ENCODE measurements around the gene STAB1.

STAB1 gene, protein sequence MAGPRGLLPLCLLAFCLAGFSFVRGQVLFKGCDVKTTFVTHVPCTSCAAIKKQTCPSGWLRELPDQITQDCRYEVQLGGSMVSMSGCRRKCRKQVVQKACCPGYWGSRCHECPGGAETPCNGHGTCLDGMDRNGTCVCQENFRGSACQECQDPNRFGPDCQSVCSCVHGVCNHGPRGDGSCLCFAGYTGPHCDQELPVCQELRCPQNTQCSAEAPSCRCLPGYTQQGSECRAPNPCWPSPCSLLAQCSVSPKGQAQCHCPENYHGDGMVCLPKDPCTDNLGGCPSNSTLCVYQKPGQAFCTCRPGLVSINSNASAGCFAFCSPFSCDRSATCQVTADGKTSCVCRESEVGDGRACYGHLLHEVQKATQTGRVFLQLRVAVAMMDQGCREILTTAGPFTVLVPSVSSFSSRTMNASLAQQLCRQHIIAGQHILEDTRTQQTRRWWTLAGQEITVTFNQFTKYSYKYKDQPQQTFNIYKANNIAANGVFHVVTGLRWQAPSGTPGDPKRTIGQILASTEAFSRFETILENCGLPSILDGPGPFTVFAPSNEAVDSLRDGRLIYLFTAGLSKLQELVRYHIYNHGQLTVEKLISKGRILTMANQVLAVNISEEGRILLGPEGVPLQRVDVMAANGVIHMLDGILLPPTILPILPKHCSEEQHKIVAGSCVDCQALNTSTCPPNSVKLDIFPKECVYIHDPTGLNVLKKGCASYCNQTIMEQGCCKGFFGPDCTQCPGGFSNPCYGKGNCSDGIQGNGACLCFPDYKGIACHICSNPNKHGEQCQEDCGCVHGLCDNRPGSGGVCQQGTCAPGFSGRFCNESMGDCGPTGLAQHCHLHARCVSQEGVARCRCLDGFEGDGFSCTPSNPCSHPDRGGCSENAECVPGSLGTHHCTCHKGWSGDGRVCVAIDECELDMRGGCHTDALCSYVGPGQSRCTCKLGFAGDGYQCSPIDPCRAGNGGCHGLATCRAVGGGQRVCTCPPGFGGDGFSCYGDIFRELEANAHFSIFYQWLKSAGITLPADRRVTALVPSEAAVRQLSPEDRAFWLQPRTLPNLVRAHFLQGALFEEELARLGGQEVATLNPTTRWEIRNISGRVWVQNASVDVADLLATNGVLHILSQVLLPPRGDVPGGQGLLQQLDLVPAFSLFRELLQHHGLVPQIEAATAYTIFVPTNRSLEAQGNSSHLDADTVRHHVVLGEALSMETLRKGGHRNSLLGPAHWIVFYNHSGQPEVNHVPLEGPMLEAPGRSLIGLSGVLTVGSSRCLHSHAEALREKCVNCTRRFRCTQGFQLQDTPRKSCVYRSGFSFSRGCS (N-terminal part only)

DNA sequence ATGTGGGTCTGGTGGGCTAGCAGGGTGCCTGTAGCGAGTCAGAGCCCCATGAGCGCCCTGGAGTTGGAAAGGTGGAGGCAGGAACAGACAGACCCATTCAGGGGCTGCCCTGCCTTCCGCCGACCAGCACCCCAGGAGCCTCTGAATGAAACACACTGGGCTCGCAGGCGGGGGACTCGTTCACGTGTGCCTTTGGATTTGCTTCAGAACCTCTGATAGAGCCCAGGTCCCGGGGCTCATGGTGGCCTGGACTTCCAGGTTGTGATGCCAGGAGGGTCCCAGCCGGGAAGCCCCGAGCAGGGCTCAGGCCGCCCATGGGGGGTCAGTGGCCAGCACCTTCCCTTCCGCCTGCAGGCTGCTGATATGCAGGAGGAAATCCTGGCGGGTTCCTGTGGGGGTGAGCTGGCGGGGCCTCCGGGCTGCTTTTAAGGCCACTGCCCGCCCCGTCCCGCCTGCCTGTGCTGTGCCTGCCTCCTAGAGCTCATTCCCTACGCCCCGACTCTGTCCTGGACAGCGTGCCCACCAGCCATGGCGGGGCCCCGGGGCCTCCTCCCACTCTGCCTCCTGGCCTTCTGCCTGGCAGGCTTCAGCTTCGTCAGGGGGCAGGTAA lies at the start of gene STAB1:
STAB1 (plus strand) TSS at position 453 of the 610 bp plus-strand sequence; CDS start at position 529, 76 bp downstream.
- DNase-seq (ENCODE audit: low spot score): no peak

DNA sequence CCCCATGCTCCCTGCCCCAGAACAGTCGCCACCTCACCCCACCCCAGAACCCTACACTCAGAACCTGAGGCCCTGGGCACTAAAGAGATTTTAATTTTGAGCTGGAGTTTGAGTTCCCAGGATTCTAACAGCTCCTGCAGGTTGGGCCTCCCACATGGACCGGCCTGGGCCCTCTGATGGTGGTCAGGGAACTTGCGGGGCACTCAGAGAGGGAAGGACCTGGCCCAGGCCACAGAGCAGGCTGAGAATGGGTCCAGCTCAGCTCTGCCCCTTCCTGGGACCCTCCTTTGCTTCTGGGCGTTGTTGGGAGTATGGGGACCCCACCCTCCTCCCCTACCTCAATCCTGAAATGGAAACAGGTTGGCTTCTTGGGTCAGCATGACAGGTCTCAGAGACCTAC lies 49.1 kb upstream of the STAB1 start:
- DNase-seq (ENCODE audit: low spot score): no peak

DNA sequence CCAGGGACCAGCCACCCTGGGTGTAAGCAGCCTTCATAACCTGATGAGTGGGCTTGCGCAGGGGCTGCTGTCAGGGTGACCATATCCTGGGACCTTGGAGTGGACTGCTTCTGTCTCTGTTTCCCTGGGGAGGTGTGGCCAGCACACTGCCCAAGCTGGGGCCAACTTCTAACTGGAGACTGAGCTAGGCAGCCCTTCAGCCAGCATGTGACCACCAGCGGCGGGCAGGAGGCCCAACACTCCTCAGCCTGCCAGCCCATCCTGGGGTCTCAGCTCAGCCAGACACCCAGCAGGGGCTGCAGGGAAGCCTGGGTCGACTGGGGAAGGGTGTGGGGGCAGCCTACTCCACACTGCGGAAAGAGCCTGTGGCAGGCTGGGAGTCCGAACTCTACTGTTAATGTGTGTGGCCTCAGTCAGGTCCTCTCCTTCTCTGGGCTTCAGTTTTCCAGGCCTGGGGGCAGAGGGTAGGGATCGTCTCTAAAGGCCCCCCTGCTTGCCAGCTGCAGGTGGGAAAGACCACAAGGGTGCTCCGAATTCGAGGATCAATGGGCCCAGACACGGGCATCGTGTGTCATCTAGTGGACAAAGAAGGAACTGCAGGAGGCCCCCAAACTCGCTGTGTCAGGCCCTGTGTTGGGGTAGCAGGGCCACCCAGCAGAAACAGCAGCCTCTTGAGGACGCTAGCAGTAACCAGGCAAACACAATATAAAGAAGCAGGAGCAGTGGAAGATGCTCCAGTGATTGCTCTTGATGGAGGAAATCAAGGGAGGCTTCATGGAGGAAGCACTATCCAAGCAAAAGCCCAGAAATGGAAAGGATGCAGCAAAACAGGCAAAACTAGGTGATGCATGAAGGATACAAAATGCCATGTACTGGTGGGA lies 48.3 kb upstream of the STAB1 start:
- no peak for DNase-seq (ENCODE audit: low spot score)

DNA sequence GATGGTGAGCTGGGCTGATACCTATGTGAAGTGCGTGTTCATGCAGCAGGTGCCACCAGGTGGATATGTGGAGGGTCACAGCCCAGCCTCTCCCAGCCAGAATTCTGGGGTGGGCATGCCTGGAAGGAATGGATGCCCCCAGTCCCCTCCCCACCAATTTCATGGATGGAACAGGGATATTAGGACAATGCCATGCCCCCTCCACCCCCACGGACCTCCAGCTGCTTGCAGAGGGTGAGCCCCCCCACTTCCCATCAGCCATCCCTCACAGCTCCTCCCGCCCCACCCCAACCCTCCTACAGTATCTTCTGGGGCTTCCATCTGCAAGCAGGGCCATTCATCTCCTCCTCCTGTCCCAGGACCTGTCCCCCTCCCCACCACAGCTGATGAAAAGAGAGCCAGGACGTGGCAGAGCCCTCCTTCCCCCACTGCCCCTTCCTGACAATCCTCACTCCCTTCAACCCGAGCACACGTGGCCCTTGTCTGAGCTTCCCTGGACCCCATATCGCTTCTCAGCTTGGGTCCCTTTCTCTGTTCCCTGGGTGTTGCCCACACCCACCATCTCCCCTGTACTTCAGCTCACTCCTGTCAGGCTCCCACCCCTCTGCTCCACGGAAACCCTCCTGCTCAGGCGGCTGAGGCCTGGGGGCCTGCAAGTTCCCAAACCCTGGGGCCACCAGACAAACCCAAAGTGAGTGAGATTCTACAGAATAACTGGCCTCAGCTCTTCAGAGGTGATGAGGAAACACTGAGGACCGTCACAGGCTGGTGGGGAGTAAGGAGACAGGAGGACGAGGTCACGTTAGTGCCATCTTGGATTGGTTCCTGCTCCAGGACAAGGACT lies 47.4 kb upstream of the STAB1 start:
- DNase-seq (ENCODE audit: low spot score): no peak

DNA sequence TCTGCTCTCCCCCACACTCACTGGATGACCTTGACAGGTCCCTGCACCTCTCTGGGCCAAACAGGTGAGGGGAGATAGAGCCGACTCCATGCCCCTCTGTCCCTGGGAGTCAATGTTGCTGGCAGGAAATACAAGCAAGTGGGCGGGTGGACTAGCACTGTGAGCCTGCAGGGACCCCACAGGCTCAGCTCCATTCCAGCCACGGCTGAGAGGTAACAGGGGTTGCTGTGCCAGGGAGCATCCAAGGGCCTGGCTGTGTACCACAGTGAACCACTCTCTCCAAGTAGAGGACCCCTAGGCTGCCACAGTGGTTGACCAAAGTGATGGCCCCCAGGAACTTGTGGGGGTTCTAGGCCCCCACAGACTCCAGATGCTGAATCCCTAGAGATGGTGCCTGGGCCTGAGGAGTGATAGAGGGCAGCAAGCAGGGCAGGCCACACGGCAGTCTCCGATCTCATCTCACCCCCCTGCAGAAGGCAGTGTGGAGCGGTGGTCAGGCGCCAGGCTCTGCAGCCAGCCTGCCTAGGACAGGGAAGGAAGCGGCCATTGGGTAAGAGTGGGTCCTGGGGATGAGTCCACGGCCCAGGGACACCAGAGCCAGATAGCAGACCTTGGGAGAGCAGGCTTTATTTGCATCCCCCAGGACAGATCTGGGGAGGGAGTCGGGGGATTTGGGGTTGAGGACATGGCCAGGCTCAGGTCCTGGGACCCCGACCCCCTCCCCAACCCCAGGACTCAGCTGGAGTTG lies 44.5 kb upstream of the STAB1 start:
- no peak for DNase-seq (ENCODE audit: low spot score)

DNA sequence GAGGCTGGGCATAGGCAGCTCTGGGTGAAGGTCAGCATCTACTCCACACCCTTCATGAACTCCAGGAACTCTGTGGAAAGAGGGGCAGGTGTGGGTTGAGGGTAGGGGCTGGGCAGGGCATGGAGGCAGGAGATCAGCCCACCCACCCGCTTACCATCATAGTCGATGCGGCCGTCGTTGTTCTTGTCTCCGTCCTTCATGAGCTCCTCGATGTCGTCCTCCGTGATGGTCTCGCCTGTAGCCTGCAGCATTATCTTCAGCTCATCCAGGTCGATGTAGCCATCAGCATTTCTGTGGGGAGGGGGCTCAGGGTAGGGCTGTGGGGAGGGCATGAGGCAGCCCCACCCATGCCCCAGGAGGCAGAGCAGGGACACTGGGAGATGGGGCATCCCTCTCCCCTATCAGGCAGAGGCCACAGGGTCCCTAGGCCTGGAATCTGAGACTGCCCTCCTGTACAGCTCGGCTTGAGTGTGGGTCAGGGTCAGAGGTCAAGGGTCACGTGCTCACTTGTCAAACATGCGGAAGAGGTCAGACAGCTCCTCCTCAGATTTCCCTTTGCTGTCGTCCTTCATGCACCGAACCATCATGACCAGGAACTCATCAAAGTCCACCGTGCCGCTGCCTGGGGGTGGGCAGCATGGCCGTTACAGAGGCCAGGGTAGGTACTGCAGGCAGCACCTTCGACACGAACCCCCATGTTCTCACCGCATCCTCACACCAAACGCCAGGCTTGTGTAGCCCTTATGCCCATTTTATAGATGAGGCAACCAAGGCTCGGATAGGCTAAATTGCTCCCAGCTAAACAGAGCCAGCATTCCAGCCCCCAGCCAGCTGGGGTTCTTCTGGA lies 43.7 kb upstream of the STAB1 start:
- DNase-seq (ENCODE audit: low spot score): no peak

DNA sequence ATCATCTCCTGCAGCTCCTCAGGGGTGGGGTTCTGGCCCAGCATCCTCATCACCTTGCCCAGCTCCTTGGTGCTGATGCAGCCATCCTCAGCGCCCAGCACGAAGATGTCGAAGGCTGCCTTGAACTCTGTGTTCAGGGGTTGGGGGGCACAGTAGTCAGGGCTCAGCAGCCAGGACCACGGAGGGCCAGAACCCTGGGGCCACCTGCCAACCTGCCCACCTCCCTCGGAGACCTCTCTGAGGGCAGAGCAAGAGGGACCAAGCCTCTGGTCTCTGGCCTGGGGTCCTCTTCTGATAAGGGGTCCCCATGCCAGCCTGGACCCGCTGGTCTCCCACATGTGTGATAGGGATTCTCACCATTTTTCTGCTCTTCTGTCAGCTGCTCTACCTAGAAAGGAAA lies 43.0 kb upstream of the STAB1 start:
- no peak for DNase-seq (ENCODE audit: low spot score)

DNA sequence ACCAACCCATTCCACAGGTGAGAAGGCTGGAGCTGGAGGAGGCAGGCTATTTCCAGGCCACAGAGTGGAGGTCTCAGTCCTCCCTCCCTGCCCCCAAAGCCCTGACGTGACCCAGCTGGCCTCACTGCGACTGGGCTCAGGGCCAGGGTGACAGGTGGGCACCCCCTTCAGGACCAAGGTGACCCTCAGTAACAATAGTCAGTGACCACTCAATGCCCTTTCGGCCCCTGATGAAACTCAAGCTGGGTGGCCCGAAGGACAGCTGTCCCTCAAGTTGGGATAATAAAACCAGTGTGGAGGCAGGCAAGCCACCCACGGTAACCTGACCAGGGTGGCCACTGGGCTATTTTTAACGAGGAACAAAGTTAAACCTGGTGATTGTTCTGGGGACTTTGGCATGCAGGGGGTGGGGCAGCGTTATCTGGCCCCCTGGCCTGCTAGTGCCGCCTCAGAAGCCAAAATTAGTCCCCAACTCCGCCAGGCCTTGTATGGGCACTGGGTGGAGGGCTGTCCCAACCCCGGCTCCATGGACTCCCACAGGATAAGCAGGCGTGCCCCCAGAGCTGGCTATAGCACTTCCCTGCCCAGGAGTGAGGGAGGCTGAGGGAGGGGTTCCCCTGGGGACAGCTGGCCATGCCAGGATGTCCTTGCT lies 42.4 kb upstream of the STAB1 start:
- DNase-seq (ENCODE audit: low spot score): no peak

DNA sequence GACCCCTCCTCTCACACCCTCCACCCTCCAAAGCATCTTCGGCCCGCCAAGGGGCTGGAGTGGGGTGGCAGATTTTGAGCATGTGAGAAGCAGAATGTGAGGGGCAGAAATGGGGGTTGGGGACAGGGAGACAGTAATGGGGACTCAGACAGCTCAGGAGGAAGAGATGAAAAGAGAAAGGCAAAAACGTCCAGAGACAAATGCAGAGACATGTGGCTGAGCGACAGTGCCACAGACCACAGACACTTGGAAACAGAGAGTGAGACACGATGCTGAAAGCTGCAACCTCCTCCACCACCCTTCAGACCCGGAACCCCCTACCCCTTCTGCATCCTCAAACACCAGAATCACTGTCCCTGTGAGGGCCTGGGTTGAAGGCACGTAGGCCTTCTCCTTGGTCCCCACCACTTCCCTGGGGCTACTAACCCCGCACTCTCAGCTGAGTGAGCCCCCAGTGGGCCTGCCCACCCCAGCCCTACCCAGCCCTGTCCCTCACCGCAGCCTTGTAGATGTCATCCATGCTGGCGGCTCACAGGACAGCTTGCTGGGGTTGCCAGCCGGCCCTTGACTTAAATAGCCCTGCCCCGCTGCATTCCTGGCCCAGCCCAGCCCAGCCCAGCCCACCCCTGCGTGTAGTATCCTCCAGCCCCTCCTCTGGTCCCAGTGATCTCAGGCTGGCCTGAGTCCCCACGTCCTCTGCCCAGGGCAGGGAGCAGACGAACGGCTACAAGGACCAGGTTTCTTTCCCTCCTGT lies 41.5 kb upstream of the STAB1 start, which contains the start of gene TNNC1:
TNNC1 (minus strand) TSS at position 546 of the 754 bp plus-strand sequence; CDS start at position 520, 26 bp downstream.
- DNase-seq (ENCODE audit: low spot score): no peak

DNA sequence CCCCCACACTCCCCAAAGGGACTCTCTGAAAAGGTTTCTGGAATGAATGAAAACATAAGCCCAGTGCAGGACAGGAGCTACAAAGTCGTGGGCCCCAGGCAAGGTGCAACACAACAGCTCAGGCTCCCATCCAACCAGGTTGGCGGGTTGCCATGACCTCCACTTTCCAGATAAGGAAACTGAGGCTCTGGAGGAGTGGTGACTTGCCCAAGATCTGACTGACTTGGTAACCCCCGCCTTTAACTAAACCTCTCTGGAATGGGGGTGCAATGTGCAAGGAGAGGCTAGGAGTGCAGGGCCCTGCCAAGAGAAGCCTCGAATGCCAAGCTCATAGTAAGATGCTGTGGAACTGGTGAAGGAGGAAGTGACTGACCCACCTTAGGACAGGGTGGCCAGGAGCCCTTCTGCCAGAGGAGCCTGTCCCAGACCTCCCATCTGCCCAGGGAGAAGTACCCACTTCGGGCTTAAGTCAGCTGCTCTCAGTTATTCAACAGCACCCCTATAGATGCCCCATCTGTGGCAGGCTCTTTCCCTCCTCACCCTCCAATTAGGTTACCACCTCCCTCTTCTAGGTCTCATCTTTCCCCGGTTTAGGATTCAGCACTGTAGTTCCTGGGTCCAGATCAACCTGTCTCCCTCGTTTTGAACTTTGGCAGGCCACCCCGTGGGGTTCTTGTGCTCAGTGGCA lies 40.7 kb upstream of the STAB1 start:
- DNase-seq (ENCODE audit: low spot score): no peak

DNA sequence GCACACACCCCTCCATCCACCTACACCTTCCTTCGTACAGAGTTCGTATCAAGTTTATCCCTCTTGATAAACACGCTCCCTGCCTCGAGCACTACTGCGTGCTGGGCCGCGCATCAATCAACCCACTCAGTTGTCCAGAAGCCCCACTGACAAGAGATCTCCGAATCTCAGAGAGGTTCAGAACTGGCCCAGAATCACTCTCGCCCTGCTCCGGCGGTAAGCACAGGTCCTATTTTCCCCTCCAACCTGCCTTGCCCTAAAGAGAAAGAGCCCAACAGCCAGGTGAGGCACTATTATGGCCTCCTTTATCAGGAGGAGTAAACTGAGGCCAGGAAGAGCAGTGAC lies 40.2 kb upstream of the STAB1 start:
- DNase-seq (ENCODE audit: low spot score): no peak

DNA sequence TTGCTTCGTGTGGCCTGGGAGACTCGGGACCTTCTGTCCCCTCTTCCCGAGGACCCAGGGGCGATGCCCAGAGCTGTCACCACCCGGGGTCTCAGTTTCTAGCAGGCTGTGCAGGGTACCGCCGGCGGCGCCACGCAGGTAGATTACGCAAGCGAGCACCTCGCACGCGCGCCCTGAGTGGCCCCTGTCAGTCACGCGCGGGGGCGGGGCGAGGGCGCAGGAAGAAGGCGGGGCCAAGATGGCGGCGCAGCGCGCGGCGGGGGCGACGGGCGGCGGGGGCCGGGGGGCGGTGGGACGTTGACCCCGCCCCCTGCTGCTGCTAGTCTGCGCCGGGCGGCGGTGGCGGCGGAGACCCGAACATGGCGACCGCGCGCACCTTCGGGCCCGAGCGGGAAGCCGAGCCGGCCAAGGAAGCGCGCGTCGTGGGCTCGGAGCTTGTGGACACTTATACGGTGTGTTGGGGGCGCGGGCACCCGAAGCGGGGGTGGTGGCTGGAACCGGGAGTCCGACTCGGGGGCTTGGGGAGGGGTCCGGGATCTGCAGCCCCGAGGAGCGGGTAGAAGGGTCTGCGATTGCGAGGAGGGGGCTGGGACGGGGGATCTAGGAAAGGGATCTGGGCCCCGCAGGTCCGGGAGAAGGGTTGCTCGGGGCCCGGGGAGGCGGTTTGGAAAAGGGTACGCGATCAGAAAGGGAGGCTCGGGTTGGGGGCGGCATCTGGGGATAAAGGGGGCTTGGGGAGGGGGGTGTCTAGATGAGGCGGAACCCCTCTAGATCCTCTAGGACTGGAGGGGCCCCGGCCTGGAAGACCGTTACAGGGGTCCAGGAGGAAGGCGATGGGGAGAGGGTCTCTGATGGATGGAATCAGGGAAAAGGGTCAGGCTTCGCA lies 39.6 kb upstream of the STAB1 start, which contains the start of gene NISCH:
NISCH (plus strand) TSS at position 322 of the 886 bp plus-strand sequence; CDS start at position 360, 38 bp downstream.
- peak; percentile 57 for DNase-seq (ENCODE audit: low spot score)

DNA sequence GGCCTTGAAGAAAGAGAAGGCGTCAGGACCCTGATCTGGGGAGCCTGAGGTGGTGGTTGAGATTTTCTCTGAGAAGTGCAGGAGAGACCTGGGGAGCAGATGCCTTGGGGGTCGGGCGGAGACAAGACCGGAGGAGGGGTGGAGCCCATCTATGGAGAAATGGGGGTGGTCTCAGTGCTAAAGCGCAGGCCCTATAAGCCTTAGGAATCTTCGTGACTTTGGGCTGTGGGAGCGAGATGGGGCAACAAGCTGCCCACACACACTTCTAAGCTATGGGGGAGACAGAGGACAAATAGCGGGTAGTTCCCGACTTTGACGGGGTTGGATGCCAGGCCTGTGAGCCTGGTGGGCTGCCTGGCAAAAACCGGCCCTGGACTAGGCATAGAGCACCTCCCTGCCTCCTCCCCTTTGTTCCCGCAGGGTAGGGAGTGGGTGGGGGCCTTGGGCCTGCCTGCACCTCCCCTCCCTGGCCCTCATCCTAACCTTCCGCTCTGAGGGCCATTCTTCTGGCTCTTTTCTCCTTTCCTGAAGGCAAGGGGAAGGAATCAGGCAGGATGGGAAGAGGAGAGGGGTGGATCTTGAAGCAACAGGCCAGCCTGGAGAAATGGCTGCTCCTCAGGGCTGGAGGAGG lies 38.9 kb upstream of the STAB1 start:
- no peak for DNase-seq (ENCODE audit: low spot score)

DNA sequence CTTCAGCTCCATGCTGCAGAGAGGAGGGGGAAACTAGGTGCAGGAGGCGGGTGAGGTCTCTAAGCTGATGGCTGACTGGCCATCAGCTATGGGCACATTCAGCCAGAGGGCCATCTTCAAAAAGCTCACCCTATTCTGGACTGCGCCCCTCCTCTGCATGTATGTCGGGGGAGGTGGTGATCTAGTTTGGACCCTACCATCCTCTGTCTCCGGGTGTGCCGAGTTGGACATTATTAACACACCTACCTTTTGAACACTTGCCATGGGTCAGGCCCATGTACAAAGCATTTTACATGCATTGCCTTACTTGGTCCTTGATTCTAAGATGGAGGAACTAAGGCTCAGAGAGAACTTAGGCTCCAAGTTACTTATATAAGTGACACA lies 38.3 kb upstream of the STAB1 start:
- no peak for DNase-seq (ENCODE audit: low spot score)

Measured in pons (tissue), 1 donor.